HEK293 (cell line): ENCODE measurements around the gene MARCO.

Source experiments
- ZBTB1 ChIP-seq: fragments of 450-650 bp; formaldehyde crosslinking; IDR thresholded peaks from 2 replicates; pipeline ENCODE4 v1.5.1; 2016; ENCODE audit warnings: missing biosample characterization, missing genetic modification characterization
- ZNF404 ChIP-seq: fragments of 450-650 bp; formaldehyde crosslinking; IDR thresholded peaks from 2 replicates; pipeline ENCODE4 v1.5.1; 2017; ENCODE audit warnings: missing biosample characterization, missing genetic modification characterization
- ZNF521 ChIP-seq: fragments of 450-650 bp; formaldehyde crosslinking; IDR thresholded peaks from 2 replicates; pipeline ENCODE4 v1.5.1; 2017; ENCODE audit warnings: missing biosample characterization, mild to moderate bottlenecking, missing genetic modification characterization
- ZNF571 ChIP-seq: fragments of 450-650 bp; formaldehyde crosslinking; IDR thresholded peaks from 2 replicates; pipeline ENCODE4 v1.5.0; 2017; ENCODE audit warnings: missing biosample characterization, missing genetic modification characterization
- TF ChIP-seq, protein P1 (sequence below): fragments of 450-650 bp; formaldehyde crosslinking; IDR thresholded peaks from 2 replicates; pipeline ENCODE4 v1.5.1; 2016; ENCODE audit warnings: missing biosample characterization, missing genetic modification characterization
- TF ChIP-seq, protein P2 (sequence below): fragments of 450-650 bp; IDR thresholded peaks from 2 replicates; pipeline ENCODE4 v1.5.1; 2018; ENCODE audit warnings: missing biosample characterization, missing genetic modification characterization

DNA sequence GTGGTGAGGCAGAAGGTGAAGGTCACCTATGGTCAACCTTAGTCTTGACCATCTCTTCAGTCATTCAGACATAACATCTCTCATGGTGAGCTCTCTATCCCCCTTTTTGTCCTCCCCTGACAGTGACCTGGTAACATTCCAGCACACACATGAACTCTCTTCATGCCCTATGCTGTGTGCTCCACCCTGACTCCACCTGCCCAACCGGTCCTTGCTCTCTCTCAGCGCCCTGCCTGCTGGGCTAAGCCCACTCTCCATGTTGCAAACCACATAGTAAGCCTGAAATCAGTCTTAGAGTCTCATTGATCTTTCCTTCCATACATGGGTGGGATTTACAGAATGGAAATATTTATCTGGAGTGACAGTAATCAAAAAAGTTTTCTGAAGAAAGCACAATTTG lies 52.8 kb downstream of the MARCO start:
- TF ChIP-seq, protein P1, sequence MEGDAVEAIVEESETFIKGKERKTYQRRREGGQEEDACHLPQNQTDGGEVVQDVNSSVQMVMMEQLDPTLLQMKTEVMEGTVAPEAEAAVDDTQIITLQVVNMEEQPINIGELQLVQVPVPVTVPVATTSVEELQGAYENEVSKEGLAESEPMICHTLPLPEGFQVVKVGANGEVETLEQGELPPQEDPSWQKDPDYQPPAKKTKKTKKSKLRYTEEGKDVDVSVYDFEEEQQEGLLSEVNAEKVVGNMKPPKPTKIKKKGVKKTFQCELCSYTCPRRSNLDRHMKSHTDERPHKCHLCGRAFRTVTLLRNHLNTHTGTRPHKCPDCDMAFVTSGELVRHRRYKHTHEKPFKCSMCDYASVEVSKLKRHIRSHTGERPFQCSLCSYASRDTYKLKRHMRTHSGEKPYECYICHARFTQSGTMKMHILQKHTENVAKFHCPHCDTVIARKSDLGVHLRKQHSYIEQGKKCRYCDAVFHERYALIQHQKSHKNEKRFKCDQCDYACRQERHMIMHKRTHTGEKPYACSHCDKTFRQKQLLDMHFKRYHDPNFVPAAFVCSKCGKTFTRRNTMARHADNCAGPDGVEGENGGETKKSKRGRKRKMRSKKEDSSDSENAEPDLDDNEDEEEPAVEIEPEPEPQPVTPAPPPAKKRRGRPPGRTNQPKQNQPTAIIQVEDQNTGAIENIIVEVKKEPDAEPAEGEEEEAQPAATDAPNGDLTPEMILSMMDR (tag by site-specific recombination), result no peak
- TF ChIP-seq ZNF571 (tag by site-specific recombination), result no peak
- TF ChIP-seq ZNF404, result no peak
- TF ChIP-seq, protein P2, sequence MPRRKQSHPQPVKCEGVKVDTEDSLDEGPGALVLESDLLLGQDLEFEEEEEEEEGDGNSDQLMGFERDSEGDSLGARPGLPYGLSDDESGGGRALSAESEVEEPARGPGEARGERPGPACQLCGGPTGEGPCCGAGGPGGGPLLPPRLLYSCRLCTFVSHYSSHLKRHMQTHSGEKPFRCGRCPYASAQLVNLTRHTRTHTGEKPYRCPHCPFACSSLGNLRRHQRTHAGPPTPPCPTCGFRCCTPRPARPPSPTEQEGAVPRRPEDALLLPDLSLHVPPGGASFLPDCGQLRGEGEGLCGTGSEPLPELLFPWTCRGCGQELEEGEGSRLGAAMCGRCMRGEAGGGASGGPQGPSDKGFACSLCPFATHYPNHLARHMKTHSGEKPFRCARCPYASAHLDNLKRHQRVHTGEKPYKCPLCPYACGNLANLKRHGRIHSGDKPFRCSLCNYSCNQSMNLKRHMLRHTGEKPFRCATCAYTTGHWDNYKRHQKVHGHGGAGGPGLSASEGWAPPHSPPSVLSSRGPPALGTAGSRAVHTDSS (tag by site-specific recombination), result no peak
- no peak for TF ChIP-seq ZBTB1 (tag by site-specific recombination)
- TF ChIP-seq ZNF521, result no peak
